Measurements from ENCODE around the gene SCGB1C1. TPM values are rescaled to one million over a fixed set of nuclear protein-coding genes. Genes with fewer than 3 reads are reported as not detected.

SCGB1C1 gene
- total and polyA plus RNA-seq, 2 experiments from 2014 or later, result not detected

DNA sequence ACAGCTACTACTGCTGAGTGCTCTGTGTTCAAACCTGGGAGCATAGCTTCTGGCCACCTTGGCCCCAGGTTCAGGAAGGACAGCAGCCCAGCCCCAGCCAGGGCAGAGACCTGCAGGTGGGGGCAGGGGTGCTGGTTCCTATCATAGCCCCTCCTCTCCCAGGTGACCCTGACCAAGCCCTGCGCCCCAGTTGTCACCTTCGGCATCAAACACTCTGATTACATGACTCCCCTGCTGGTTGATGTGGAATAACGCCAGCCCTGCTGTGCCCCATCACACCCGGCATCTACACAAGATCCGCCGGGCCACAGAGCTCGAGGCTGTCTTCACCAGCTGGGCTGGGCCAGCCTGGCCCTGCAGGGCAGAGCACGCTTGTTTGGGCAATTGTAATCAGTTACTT, 6.9 kb downstream of the SCGB1C1 start (continued):
- TF ChIP-seq ZNF331 (CRISPR knock-in tag; IDR thresholded peaks at IDR 0.05; ENCODE audit: low read depth) (no peak), POLR2AphosphoS5 (IDR thresholded peaks at IDR 0.05; ENCODE audit: low read depth) (no peak), ZNF114 (CRISPR knock-in tag; IDR thresholded peaks at IDR 0.05) (no peak)
- TF ChIP-seq, protein P1, sequence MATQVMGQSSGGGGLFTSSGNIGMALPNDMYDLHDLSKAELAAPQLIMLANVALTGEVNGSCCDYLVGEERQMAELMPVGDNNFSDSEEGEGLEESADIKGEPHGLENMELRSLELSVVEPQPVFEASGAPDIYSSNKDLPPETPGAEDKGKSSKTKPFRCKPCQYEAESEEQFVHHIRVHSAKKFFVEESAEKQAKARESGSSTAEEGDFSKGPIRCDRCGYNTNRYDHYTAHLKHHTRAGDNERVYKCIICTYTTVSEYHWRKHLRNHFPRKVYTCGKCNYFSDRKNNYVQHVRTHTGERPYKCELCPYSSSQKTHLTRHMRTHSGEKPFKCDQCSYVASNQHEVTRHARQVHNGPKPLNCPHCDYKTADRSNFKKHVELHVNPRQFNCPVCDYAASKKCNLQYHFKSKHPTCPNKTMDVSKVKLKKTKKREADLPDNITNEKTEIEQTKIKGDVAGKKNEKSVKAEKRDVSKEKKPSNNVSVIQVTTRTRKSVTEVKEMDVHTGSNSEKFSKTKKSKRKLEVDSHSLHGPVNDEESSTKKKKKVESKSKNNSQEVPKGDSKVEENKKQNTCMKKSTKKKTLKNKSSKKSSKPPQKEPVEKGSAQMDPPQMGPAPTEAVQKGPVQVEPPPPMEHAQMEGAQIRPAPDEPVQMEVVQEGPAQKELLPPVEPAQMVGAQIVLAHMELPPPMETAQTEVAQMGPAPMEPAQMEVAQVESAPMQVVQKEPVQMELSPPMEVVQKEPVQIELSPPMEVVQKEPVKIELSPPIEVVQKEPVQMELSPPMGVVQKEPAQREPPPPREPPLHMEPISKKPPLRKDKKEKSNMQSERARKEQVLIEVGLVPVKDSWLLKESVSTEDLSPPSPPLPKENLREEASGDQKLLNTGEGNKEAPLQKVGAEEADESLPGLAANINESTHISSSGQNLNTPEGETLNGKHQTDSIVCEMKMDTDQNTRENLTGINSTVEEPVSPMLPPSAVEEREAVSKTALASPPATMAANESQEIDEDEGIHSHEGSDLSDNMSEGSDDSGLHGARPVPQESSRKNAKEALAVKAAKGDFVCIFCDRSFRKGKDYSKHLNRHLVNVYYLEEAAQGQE (IDR thresholded peaks at IDR 0.05; ENCODE audit: unreplicated experiment), result no peak

DNA sequence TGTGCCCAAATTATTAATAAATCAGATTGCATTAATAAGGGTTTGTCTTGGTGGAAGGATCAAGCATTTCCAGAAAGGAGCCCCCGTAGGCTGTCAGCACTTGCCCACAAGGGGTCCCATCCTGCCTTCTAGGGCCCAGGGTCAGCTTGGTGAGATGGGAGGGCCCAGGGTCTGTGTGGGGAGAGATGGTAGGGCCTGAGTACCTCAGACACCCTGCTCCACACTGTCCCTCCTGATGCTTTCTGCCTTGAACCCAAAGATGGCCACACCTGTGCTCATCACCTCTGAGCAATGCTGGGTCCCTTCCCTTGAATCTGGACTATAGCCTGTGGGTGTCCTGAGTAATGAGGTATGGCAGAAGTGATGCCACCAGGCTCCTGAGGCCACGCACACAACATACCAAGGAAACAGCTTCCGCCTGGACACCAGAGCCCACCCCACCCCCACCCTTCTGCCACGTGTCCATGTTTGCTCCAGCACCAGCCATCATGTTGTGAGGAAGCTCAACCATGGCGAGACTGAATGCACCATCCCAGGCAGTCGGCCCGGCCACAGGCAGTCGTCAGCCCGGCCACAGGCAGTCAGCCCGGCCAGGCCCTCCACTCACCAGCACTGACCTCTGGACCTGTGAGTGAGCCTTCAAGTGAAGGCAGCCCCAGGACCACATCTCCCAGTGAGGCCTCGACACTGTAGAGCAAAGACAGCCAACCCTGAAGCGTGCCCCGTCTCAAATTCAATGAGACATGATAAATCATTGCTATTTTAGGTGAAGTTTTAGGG, 7.5 kb downstream of the SCGB1C1 start:
- Mint-ChIP-seq H3K27ac (no peak overlapping the region), H3K4me1 (no peaks in the 10 kb centered on the region; the same call in 2 of the 3 replicates), H3K36me3 (ENCODE audit: low read depth) (peaks cover 12% of the 10 kb centered on the region), H3K9me3 (no peaks in the 10 kb centered on the region; the same call in 2 of the 3 replicates), H3K4me3 (no peak overlapping the region), H3K27me3 (ENCODE audit: insufficient read depth, low read depth, poor library complexity) (peaks cover 11% of the 10 kb centered on the region)
- no peak for TF ChIP-seq ZNF331 (CRISPR knock-in tag; IDR thresholded peaks at IDR 0.05; ENCODE audit: low read depth)
- TF ChIP-seq, protein P2, sequence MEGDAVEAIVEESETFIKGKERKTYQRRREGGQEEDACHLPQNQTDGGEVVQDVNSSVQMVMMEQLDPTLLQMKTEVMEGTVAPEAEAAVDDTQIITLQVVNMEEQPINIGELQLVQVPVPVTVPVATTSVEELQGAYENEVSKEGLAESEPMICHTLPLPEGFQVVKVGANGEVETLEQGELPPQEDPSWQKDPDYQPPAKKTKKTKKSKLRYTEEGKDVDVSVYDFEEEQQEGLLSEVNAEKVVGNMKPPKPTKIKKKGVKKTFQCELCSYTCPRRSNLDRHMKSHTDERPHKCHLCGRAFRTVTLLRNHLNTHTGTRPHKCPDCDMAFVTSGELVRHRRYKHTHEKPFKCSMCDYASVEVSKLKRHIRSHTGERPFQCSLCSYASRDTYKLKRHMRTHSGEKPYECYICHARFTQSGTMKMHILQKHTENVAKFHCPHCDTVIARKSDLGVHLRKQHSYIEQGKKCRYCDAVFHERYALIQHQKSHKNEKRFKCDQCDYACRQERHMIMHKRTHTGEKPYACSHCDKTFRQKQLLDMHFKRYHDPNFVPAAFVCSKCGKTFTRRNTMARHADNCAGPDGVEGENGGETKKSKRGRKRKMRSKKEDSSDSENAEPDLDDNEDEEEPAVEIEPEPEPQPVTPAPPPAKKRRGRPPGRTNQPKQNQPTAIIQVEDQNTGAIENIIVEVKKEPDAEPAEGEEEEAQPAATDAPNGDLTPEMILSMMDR (conservative IDR thresholded peaks at IDR 0.05; ENCODE audit: low read depth in 2 of 2), result peak; percentile 8 to 24; a peak in 1 of 4 replicates
- Histone ChIP-seq H3K79me2 (replicated peaks; ENCODE audit: insufficient read depth) (no peaks in the 10 kb centered on the region), H3K36me3 (ENCODE audit: insufficient read depth) (no peaks in the 10 kb centered on the region), H3K4me1 (ENCODE audit: insufficient read depth) (no peaks in the 10 kb centered on the region), H3K9me2 (ENCODE audit: insufficient read depth) (no peaks in the 10 kb centered on the region), H3K4me3 (no peak overlapping the region), H3K27ac (ENCODE audit: low read depth) (no peak overlapping the region), H4K20me1 (replicated peaks; ENCODE audit: insufficient read depth) (no peaks in the 10 kb centered on the region; the same call in 1 of the 2 replicates), H2AFZ (no peak overlapping the region), H3K4me2 (no peak overlapping the region), H3F3A (replicated peaks; ENCODE audit: low read depth) (no peaks in the 10 kb centered on the region), H3K27me3 (ENCODE audit: insufficient read depth) (no peaks in the 10 kb centered on the region)
- DNase-seq (ENCODE audit: low spot score) (peak; percentile 17), ATAC-seq (peak; percentile 50)

DNA sequence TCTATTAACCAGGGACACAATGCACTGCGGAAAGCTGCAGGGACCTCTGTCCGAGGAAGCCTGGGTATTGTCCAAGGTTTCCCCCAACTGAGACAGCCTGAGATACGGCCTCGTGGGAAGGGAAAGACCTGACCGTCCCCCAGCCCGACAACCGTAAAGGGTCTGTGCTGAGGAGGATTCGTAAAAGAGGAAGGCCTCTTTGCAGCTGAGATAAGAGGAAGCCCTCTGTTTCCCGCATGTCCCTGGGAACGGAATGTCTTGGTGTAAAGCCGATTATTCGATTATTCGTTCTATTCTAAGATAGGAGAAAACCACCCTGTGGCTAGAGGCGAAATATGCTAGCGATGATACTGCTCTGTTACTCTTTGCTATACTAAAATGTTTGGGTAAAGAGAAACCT, 9.1 kb downstream of the SCGB1C1 start:
- peaks cover 14% of the 10 kb centered on the region for H3K36me3 Mint-ChIP-seq (ENCODE audit: low read depth)
- Histone ChIP-seq H3K79me2 (replicated peaks; ENCODE audit: insufficient read depth) (peaks cover 13% of the 10 kb centered on the region), H3K4me3 (no peak overlapping the region), H3K4me2 (no peak overlapping the region), H3K9me2 (ENCODE audit: insufficient read depth) (no peaks in the 10 kb centered on the region), H3F3A (replicated peaks; ENCODE audit: low read depth) (no peaks in the 10 kb centered on the region), H3K36me3 (ENCODE audit: insufficient read depth) (no peaks in the 10 kb centered on the region), H2AFZ (no peak overlapping the region), H3K4me1 (ENCODE audit: insufficient read depth) (peaks cover 5% of the 10 kb centered on the region; the same call in 1 of the 2 replicates), H3K27me3 (ENCODE audit: insufficient read depth) (no peaks in the 10 kb centered on the region), H4K20me1 (replicated peaks; ENCODE audit: insufficient read depth) (peaks cover 4% of the 10 kb centered on the region; the same call in 1 of the 2 replicates), H3K27ac (ENCODE audit: low read depth) (no peak overlapping the region; the same call in 1 of the 2 replicates)
- H3K4me3 Mint-ChIP-seq, result no peak overlapping the region
- ATAC-seq, result no peak
- no peak overlapping the region for H3K27ac Mint-ChIP-seq
- peaks cover 13% of the 10 kb centered on the region for H3K27me3 Mint-ChIP-seq (ENCODE audit: insufficient read depth, low read depth, poor library complexity)
- H3K4me1 Mint-ChIP-seq, result peaks cover 4% of the 10 kb centered on the region; the same call in 1 of the 3 replicates
- DNase-seq (ENCODE audit: low spot score), result peak; percentile 30
- no peaks in the 10 kb centered on the region; the same call in 2 of the 3 replicates for H3K9me3 Mint-ChIP-seq
- TF ChIP-seq, protein P3, sequence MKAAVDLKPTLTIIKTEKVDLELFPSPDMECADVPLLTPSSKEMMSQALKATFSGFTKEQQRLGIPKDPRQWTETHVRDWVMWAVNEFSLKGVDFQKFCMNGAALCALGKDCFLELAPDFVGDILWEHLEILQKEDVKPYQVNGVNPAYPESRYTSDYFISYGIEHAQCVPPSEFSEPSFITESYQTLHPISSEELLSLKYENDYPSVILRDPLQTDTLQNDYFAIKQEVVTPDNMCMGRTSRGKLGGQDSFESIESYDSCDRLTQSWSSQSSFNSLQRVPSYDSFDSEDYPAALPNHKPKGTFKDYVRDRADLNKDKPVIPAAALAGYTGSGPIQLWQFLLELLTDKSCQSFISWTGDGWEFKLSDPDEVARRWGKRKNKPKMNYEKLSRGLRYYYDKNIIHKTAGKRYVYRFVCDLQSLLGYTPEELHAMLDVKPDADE (IDR thresholded peaks at IDR 0.05), result no peak
- TF ChIP-seq ZNF114 (CRISPR knock-in tag; IDR thresholded peaks at IDR 0.05), result no peak
